ENCODE data around the gene TXNL1. TPM values are rescaled to one million over a fixed set of nuclear protein-coding genes. Genes with fewer than 3 reads are reported as not detected.

Gene TXNL1
- total RNA-seq, 1 donor from 2014 or later = 117 TPM

GRCh38 chr18:56569416-56569815 lies 69.0 kb downstream of the TXNL1 start:
- Histone ChIP-seq H3K27me3 (ENCODE audit: low read depth) (no peaks in the 10 kb centered on the region), H3K4me3 (no peak overlapping the region), H3K36me3 (no peaks in the 10 kb centered on the region), H3K4me1 (peaks cover 10% of the 10 kb centered on the region), H3K27ac (replicated peaks) (no peak overlapping the region), H3K9me3 (replicated peaks) (no peaks in the 10 kb centered on the region)
- intact Hi-C loops (cut with micrococcal nuclease) = no loop called here
- no peak for DNase-seq
- no peak for TF ChIP-seq CTCF (IDR thresholded peaks at IDR 0.05; ENCODE audit: borderline replicate concordance)

GRCh38 chr18:56568986-56569385 lies 69.4 kb downstream of the TXNL1 start:
- no peaks in the 10 kb centered on the region for H3K27me3 ChIP-seq (ENCODE audit: low read depth)
- no peak for TF ChIP-seq CTCF (IDR thresholded peaks at IDR 0.05; ENCODE audit: borderline replicate concordance)
- DNase-seq = no peak
- H3K27ac ChIP-seq (replicated peaks) = no peak overlapping the region
- H3K4me1 ChIP-seq = peaks cover 5% of the 10 kb centered on the region
- H3K9me3 ChIP-seq (replicated peaks) = no peaks in the 10 kb centered on the region
- no peaks in the 10 kb centered on the region for H3K36me3 ChIP-seq
- H3K4me3 ChIP-seq = no peak overlapping the region
- intact Hi-C loops (cut with micrococcal nuclease) = no loop called here

- DNase-seq = no peak
- Histone ChIP-seq H3K27ac (replicated peaks) (peak overlapping the region; percentile 45), H3K27me3 (ENCODE audit: low read depth) (no peaks in the 10 kb centered on the region), H3K4me3 (no peak overlapping the region), H3K9me3 (replicated peaks) (no peaks in the 10 kb centered on the region), H3K4me1 (peaks cover 4% of the 10 kb centered on the region), H3K36me3 (no peaks in the 10 kb centered on the region)
- intact Hi-C loops (cut with micrococcal nuclease) = no loop called here
- no peak for TF ChIP-seq CTCF (IDR thresholded peaks at IDR 0.05; ENCODE audit: borderline replicate concordance)
These were observed 72.6 kb downstream of the TXNL1 start for GRCh38 chr18:56565551-56566345.

- Histone ChIP-seq H3K9me3 (replicated peaks) (no peaks in the 10 kb centered on the region), H3K27me3 (ENCODE audit: low read depth) (no peaks in the 10 kb centered on the region), H3K27ac (replicated peaks) (peak overlapping the region; percentile 45), H3K4me3 (no peak overlapping the region), H3K36me3 (no peaks in the 10 kb centered on the region), H3K4me1 (peaks cover 4% of the 10 kb centered on the region)
- no peak for DNase-seq
- TF ChIP-seq CTCF (IDR thresholded peaks at IDR 0.05; ENCODE audit: borderline replicate concordance) = no peak
- intact Hi-C loops (cut with micrococcal nuclease) = no loop called here
These were observed 73.3 kb downstream of the TXNL1 start for GRCh38 chr18:56565046-56565445.

GRCh38 chr18:56563568-56563967 lies 74.8 kb downstream of the TXNL1 start:
- TF ChIP-seq CTCF (IDR thresholded peaks at IDR 0.05; ENCODE audit: borderline replicate concordance) = peak; percentile 28
- no peaks in the 10 kb centered on the region for H3K36me3 ChIP-seq

More at GRCh38 chr18:56563568-56563967, 74.8 kb downstream of the TXNL1 start:
- Histone ChIP-seq H3K4me3 (no peak overlapping the region), H3K4me1 (peaks cover 4% of the 10 kb centered on the region), H3K27me3 (ENCODE audit: low read depth) (no peaks in the 10 kb centered on the region), H3K27ac (replicated peaks) (no peak overlapping the region), H3K9me3 (replicated peaks) (no peaks in the 10 kb centered on the region)
- intact Hi-C loops (cut with micrococcal nuclease) = no loop called here
- DNase-seq = no peak
